Subcutaneous adipose tissue (tissue), 4 donors: ENCODE results near the gene FNDC5. TPM values are rescaled to one million over a fixed set of nuclear protein-coding genes. Genes with fewer than 3 reads are reported as not detected.

Source experiments
- total RNA-seq, 4 donors: library from RNA; depleted of rRNA; stranded (reverse); fragments of >200 nt; gene quantifications; one replicate each; pipeline ENCODE4 v1.1.0, GENCODE V29; 2016
- TF ChIP-seq, protein P1 (sequence below): fragments of 450-650 bp; IDR thresholded peaks from one replicate; pipeline ENCODE4 v1.5.1; 2016; ENCODE audit warnings: low read depth, mild to moderate bottlenecking, control low read depth, antibody characterized with exemption, moderate library complexity

The FNDC5 gene
- total RNA-seq, 4 donors from 2014 or later, result 0.85 to 0.88 TPM; not detected in 2

DNA sequence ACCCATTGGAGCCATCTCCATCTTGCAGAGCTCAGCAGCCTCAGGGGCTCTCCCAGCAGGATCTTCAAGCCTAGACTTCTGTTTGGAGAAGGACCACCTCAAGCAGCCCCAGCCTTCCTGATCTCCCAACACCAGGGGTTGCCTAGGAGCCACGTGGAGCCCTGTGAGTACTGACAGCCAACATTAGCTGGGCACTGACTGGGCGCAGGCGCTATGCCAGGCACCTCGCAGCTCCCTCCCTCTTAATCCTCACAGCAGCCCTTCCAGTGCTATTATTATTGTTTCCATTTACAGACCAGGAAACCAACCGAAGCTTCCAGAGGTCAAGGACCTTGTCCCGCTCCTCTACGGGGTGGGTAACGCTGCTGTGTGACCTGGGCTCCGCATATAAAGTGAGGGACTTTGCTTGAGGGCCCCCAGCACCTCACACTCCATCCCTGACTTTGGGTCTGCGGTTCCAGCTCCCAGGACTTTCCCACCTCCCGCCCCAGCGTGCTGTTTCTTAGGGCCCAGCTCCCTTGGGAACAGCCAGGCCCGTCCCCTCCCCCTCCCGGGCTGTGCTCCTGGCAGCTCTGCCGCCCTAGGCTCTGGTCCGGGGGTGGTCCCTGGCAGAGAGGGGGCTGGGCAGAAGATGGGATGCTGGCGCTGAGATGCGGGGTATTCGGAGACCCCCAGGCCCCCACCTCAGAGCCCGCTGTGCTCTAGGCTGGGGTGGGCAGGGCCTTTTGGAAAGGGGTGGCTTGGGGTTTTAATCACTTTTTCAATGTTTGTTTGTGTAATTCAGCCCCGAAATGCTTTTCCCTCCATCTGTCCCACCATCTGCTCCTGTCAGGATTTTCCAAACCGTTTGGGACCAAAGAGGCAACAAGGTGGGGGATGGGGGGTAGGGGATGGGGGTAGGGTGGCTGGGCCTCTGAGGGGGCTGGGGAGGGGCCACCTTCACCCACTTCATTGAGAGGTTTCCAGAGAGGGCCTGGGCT is 11.4 kb upstream of the FNDC5 start:
- TF ChIP-seq, protein P1, sequence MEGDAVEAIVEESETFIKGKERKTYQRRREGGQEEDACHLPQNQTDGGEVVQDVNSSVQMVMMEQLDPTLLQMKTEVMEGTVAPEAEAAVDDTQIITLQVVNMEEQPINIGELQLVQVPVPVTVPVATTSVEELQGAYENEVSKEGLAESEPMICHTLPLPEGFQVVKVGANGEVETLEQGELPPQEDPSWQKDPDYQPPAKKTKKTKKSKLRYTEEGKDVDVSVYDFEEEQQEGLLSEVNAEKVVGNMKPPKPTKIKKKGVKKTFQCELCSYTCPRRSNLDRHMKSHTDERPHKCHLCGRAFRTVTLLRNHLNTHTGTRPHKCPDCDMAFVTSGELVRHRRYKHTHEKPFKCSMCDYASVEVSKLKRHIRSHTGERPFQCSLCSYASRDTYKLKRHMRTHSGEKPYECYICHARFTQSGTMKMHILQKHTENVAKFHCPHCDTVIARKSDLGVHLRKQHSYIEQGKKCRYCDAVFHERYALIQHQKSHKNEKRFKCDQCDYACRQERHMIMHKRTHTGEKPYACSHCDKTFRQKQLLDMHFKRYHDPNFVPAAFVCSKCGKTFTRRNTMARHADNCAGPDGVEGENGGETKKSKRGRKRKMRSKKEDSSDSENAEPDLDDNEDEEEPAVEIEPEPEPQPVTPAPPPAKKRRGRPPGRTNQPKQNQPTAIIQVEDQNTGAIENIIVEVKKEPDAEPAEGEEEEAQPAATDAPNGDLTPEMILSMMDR, result no peak

DNA sequence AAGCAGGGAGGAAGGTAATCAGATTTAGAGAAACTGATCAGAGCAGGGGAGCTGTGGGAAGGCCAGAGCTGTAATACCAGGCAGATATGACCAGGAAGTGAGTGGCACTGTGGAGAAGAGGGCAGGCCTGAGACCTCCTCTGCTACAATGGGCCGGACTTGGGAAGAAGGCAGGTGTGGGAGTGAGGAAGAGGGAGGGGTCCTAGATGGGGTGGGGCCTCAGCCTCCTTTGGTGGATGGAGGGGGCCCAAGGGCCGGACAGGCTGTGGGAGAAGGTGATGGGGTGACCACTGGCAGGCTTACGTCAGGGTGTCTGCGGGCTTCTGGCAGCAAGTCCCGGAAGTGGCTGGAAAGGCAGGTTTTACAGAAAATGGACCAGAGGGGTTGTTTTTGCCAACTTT is 10.6 kb upstream of the FNDC5 start:
- TF ChIP-seq, protein P1, result no peak

DNA sequence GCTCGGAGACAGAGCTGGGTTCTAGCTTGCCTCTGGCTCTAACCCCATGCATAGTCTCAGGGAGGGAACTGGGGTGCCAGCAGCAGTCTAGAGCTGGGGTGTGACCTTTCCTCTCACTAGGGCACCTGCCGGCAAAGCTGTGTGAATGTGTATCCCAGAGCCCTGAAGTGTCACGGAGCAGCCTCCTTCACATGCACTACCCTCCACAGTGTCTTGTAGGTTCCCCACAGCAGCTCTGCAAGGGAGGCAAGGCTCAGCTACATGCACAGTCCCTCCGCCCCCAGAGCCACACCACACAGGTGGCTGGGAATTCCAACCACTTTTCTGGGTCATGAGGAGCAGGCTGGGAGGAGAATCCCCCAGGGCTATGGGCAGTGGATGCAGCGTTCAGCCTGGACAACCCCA is 7.9 kb upstream of the FNDC5 start:
- TF ChIP-seq, protein P1, result no peak

DNA sequence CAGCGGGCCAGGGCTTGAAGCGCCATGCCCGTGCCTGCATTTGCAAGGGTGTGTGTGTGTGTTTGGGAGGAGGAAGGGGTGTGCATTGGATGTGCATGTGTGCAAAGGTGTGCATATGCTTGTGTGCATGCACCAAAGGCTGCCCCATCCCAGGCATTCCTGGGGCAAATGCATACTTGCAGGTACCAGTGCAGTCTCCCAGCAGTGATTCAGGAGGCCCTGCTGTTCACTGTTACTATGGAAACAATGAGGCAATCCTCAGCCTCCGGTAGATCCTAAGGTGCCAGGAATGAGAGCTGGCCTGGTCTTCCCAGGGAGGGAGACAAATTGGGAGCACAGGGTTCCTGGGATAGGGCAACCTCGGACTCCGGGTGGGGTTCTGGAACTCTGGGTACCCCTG is 7.5 kb upstream of the FNDC5 start:
- TF ChIP-seq, protein P1, result no peak

DNA sequence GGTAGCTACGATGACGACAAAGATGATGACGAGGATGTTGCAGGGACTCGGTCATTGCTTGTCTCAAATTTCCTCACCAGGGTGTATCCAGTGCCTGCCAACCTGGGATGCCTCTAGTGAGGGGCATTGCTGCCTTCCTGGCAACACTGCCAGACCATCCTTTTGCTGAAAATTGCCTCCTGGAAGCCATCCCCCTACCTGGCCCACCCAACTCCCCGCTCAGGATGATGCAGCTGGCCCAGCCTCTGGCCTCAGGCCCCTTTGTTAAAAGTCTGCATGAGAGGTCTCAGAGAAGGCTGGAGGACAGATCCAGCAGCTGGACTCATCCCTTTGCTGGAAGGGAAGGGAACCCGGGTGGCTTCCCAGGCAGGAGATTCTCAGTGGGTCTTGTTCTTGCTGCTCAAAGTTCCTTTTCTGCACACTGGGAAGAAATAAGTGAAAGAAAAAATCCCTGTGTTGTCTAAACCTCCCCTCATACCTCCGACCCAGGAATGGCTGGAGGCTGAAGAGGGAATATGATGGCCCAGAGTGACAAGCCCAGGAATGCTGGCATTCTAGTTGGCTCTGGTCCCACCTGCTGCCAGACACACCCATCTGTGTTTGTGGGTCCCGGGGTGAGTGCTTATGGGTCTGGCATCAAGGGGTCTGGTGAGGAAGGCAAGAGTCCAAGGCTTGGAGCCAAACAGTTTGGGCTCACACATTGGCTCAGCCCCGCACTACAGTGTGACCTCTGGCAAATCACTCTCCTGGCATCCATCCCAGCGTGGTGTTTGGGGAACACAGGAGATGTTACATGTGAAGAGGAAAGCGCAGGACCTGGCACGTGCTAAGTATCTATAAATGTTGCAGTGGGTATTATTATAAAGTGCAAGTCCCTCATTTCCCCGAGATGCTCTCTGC is 6.7 kb upstream of the FNDC5 start:
- TF ChIP-seq, protein P1, result no peak

DNA sequence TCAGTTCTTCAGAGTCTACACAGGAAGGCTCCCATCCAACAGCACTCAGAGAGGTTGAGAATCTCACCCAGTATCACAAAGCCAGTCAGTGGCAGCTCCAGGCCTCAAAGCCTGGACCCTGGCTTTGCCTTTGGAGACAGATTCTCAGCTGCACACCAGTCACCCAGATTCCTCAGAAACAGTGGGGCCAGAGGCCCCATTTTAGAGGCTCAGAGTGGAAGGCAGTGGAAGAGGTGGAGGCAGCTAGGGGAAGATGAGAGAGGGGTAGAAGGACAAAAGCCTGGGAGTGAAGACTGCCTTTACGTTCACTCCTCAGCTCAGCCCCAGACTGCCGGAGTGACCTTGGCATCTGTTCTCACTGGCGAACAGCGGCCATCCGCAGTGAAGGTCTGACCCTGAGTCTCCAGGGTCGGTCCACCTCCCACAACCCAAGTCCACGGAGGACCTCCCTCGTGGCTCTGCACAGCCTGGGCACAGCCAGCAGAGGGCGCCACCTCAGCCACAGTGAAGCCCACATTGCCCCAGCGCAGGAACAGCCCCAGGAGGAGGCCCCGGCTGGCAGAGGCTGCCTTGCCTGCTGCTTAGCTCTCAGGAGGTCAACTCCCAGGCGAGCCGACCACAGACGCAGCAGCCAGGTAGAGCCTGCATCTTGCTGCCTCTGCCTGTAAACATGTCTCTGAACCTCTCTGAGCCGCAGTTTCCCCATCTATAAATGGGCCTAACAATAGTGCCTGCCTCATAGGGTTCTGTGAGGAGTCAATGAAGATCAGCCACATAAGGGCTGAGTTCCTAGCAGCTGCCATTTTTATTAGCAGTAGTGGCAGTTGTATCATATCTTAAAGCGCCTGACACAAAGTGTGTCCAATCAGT is 5.9 kb upstream of the FNDC5 start:
- TF ChIP-seq, protein P1, result no peak
